GM12874 (cell line): ENCODE results near the gene KRTAP4-1.

Source experiments
- TF ChIP-seq, protein P1 (sequence below): IDR thresholded peaks from 2 replicates; pipeline ENCODE4 v1.5.1; 2011; ENCODE audit warnings: low read depth, mild to moderate bottlenecking, control low read depth, low read length, moderate library complexity; ENCODE audit not compliant: insufficient read depth

KRTAP4-1 gene

DNA sequence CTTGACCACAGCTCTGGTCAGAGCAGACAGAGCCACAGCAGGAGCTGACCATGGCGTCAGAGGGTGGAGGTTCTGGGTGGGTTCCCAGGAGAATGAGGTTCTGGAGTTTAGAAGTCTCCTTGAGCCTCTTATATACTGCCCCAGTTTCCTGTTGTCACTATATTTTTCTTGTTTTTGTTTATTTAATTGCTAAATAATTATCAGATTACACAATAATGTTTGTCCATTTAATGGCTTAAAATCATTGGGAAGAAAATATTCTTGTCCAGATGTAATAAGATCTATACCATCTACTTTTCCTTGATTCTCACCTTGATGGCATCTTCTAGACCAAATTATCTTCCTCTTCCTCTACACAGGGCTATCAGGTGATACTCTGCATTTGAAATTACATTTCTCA lies 16.6 kb downstream of the KRTAP4-1 start, which contains the start of gene KRTAP4-3:
TSS of gene KRTAP4-3 (minus strand) at position 101 of the 400 bp plus-strand sequence. CDS start at position 52, 49 bp downstream.
- TF ChIP-seq, protein P1, sequence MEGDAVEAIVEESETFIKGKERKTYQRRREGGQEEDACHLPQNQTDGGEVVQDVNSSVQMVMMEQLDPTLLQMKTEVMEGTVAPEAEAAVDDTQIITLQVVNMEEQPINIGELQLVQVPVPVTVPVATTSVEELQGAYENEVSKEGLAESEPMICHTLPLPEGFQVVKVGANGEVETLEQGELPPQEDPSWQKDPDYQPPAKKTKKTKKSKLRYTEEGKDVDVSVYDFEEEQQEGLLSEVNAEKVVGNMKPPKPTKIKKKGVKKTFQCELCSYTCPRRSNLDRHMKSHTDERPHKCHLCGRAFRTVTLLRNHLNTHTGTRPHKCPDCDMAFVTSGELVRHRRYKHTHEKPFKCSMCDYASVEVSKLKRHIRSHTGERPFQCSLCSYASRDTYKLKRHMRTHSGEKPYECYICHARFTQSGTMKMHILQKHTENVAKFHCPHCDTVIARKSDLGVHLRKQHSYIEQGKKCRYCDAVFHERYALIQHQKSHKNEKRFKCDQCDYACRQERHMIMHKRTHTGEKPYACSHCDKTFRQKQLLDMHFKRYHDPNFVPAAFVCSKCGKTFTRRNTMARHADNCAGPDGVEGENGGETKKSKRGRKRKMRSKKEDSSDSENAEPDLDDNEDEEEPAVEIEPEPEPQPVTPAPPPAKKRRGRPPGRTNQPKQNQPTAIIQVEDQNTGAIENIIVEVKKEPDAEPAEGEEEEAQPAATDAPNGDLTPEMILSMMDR = no peak

GRCh38 chr17:41167561-41167960 lies 17.1 kb downstream of the KRTAP4-1 start:
- TF ChIP-seq, protein P1 = no peak

DNA sequence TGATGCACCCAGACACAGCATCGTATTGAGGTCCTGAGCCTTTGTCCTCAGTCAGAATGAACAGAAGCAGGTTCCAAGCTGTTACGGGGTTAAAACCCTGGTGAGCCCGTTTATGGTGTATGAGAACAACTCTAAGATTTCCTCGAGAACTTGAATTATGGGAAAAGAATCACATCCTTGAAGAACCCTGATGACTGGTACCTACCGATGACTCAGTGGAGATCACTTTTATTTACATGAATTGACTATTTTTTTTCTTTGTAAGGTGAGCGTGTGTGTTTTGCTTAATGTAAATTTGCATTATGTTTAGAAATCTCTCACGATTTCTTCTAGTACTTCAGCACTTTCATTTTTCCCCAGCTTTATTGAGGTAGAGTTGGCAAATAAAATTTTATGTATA lies 20.9 kb downstream of the KRTAP4-1 start:
- TF ChIP-seq, protein P1 = no peak

DNA sequence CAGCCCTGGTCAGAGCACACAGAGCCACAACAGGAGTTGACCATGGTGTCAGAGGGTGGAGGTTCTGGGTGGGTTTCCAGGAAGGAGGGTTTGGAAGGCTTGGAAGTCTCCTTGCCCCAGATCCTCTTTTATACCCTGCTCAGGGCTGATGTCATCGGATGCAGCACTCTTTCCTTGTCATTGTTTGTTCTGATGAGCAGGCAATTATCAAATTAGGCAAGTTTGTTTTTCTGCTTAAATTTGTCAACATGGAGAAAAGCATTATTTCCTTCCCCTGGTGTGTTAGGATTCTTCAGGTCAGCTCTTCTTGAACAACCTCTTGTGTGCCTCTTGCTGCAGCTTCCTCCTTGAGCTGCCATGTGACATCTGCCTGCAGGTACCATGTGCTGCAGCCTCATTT lies 24.1 kb downstream of the KRTAP4-1 start, which contains the start of gene KRTAP4-4:
TSS of gene KRTAP4-4 (minus strand) at position 101 of the 400 bp plus-strand sequence. CDS start at position 44, 57 bp downstream.
- TF ChIP-seq, protein P1 = no peak

GRCh38 chr17:41153856-41154255 lies 30.9 kb downstream of the KRTAP4-1 start:
- TF ChIP-seq, protein P1 = no peak

GRCh38 chr17:41151525-41151924 lies 33.2 kb downstream of the KRTAP4-1 start:
- TF ChIP-seq, protein P1 = no peak

DNA sequence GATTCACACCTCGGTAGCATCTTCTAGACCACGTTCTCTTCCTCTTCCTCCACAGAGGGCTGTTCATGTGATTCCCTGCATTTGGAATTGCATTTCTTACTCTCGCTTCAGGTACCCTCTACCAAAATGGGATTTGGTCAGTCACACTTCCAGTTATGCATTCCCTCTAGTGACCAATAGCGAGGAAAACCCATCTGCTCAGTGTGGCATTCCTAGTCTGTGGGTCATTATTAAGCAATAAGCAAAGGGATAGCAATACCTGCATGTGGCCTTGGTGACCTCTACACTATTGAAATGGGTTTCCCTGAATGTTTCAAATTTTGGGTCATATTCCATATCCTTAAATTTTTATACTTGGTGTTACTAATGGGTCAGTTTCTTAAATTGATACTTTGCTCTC lies 34.7 kb downstream of the KRTAP4-1 start:
- TF ChIP-seq, protein P1 = no peak

DNA sequence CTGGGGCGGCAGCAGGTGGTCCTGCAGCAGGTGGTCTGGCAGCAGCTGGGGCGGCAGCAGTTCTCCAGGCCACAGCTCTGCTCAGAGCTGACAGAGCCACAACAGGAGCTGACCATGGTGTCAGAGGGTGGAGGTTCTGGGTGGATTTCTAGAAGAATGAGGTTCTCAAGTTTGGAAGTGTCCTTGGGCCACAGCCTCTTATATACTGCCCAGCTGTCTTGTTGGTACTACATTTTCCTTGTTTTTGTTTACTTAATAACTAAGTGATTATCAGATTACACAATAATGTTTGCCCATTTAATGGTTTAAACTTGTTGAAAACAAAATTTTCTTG lies 35.1 kb downstream of the KRTAP4-1 start, which contains the start of gene KRTAP4-5:
TSS of gene KRTAP4-5 (minus strand) at position 174 of the 334 bp plus-strand sequence. CDS start at position 116, 58 bp downstream.
- TF ChIP-seq, protein P1 = no peak
